GM19452 (cell line): ENCODE measurements around the gene FCSK.
"Not testable (repeated sequence)": the region's sequence is repeated elsewhere in the genome, so short reads cannot be mapped to it uniquely, and the experiment has no call there.

Experiments used
- ATAC-seq: cut with Tn5 transposase; IDR thresholded peaks from one replicate; pipeline ENCODE4 v1.9.1; 2021; ENCODE audit not compliant: unreplicated experiment

FCSK gene

DNA sequence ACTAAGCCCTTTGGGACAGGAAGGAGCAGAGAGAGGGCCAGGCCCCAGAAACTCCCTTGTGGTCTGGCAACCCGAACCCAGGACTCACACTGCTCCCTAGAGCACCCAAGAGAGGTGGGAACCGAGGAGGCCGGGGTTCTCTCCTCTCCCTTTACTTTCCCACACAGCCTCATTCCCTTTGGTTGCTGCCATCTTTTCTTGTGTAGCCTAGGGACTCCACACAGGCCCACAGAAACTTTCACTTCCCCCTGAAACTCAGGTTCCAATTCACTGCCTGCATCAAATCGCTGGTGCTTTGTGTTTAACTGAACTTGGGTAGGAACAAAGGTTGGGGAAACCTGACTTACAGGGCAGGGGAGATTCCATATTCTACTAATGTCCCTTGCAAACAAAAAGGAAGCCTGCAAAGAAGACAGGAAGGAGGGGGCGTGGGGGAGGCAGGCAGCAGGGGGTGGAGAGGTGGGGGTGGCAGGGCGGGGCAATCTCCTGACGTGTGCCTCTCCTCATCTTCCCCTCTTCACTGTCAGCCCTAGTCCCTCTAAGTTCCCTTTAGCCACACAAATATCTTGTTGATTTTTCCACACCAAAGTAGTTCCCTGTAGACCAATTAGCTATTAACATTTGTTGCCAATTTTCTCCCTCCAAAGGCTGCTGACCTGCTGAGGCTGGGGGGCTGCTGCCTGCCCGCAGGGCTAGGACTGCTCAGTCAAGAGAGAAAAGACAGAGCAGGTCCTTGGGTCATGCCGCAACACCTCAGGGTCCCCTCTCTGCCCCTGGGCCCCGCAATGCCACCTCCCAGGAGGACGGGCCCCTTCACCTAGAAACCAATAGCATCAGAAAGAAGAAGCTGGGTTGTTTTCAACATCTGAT is 23.5 kb upstream of the FCSK start:
- ATAC-seq: peak; percentile 43

DNA sequence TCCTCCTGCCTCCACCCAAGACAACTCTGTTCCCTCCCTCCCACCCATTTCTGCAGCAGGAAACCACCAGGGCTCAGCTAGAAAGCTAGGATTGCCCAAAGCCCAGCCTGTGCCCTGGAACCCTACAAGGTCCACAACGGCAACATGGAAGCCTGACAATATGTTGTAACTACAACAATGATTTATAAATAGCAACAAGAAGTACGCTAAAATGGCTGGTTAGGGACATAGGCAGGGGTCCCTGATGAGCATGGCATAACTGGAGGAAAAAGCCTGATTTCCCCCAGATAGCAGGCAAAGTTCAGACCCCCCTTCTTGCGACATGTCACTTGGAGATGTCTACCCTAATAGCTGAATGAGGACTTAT is 22.1 kb upstream of the FCSK start:
- no peak for ATAC-seq

DNA sequence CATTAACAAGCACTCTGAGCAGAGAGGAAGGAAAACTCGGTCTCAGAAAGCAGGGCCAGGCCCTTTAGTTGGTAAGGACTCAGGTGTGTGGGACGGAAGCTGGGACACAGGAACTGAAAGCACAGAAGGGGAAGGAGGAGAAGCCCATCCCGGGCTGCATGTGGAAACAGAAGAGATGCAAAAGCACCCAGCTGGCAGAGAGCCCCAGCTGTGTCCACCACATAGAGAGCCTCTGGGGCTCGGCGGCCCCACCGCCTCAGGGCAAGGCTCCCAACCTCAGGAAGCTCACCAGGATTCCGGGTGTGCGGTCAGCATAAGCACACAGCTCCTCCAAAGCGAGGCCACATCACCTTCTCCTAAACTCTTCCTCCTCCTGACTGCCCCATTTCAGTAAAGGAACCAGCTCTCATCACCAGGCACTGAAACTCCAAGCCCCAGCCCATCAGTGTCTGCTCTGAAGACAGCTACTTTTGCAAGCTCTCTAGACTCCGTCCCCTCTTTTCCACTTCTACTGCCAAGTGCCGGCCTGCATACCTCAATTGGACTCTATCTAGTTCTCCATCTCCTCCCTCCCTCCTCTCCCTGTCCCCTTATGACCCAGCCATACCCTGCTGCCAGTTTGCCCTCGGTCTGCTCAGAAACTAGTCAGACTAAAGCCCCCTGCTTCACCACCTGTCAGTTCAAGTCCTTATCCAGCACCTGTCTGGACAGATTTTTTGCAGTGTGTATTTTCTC is 21.5 kb upstream of the FCSK start:
- peak; percentile 14 for ATAC-seq

DNA sequence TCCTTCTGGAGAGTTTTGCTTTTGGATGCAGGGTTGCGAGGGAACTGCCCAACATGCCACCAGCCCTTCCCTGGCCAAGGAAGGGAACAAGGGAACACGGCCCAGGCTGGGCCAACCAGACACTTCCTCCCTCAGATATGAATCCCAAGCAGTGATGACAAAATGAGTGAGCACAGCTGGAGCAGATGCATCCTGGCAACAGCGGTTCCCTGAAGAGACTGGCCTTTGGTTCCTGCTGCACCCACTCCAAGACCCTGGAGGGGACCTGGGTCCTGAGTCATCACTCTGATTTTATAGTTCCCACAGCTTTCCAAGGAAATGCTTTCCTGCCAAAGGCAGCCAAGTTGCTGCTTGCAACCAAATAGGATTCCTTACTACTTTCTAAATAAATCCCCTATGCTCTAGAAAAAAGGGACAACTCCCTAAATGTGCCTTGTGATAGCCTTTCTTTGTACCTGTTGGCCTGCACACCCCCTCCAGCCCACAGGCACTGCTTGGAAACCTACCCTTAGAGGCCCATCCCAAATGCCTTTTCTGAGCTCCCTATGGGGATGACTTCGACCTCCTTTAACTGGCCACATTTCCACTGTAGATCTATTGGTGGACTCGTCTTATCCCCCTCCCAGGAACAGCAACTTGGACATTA is 20.8 kb upstream of the FCSK start:
- no peak for ATAC-seq

DNA sequence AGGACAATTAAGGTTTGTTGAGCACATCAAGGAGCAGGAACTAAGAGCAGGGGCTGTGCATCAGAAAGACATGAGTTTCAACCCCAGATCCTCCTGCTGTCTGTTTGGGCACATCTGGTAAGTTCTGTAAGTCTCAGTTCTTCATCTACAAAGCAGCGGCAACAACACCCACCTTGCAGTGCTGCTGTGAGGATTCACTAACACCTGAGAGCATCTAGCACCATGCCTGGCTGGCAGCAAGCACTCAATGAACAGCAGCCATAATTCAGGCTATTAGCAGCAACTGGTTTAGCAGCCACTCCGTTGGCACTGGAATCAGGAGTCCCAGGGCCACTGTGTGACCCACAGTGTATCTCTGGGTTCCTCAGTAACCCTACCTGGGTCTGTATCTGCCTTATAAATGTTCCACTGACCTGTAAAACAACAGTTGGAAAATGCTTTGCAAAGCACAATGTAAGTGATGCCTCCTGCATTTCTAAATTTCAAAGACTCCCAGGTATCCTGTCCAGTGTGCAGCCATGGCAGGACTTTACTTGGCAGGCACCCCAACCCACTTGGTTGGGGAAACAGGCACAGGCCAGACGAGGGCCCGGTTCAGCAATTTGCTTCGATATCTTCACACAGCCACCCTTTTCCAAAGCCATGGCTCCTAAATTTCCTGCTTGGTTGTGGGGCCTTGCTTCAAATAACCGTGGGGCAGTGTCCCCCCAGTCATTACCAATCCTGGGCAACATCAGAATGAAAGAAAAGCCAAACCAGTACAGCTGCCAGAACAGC is 19.7 kb upstream of the FCSK start:
- no peak for ATAC-seq

DNA sequence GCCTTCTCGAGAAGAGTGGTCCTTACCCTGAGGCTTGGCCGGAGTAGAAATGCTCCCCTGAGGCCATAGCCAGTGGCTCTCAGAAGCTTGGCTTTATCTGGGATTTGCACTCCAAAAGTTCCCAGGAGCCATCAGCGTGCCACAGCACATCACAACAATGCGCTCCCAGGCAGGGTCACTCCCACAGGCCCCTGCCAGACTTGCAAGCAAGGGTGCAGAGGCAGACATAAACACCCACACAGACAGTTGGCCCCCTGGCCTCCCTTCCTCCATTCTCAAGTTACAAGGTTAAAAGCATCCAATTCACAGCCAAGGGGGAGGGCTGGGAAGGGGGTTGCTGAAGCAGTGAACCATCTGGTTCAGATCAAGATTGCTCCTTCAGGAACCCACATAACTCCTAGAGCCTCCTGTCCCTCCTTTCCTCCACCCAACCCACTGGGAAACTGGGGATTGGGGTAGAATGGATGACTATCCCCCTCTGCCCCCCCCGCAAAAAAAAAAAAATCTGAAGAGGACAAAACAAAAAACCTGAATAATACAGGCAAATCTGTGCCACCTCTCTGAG is 17.3 kb upstream of the FCSK start:
- ATAC-seq: no peak

DNA sequence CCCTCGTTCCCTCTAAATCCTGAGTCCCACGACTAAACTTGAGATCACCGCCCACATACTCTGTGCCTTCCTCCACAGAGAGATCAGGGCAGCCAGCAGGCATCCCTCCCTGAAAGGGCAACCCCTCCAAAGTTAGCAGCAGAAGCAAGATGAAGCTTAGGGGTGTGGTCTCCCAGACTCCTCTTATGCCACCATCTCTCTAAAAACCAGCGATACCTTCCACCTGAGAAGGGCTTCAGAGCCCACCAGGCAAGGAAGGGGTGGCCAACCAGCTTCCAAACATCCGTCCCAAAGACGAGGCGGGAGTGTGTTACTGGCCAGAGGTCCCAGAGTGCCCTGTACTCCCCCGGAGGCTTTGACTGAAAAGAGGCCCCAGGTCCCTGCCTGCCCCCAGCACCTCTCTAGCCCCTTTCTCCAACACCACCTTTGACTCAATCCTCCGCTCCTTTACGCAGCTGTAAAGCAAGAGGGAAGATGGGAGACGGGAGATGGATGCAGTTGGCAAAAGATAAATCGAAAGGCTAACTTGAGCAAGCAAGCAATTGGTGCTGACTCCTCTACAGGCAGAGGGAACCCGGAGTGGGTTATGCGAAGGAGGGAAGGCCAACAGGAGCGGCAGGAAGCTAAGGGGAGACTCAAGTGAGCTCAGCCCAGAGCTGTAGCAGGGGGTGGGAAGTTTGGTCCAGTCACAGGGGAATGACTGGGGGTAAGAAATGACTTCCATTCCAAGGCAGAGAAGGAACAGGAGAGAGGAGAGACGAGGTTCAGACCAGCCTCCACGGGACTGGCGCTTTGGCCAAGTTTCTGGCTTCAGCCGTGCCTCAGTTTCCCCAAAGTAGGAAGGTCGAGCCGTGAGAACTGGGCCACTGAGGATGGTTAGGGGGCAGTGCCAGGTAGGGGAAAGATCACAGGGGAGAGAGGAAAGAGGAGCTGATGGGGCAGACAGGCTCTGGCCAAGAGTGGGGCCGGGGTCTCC is 16.5 kb upstream of the FCSK start:
- no peak for ATAC-seq

DNA sequence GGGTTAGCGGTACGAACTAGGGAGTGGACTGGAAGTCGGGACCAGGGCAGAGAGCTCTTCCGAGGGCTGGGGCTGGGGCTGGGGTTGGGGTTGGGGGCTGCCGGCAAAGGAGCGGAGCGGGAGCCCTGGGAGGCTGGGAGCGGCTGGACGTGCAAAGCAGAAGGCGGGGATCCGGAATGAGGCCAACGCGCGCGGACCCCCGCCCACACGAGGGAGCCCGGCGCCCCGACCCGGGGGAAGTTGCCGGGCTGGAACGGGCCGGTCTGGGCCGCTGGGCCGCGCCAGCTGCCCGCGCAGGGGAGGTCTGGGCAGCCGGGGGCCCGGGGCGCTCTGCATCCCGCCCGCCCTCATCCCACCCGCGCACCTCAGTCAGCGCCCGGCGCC is 15.8 kb upstream of the FCSK start:
- ATAC-seq: no peak

DNA sequence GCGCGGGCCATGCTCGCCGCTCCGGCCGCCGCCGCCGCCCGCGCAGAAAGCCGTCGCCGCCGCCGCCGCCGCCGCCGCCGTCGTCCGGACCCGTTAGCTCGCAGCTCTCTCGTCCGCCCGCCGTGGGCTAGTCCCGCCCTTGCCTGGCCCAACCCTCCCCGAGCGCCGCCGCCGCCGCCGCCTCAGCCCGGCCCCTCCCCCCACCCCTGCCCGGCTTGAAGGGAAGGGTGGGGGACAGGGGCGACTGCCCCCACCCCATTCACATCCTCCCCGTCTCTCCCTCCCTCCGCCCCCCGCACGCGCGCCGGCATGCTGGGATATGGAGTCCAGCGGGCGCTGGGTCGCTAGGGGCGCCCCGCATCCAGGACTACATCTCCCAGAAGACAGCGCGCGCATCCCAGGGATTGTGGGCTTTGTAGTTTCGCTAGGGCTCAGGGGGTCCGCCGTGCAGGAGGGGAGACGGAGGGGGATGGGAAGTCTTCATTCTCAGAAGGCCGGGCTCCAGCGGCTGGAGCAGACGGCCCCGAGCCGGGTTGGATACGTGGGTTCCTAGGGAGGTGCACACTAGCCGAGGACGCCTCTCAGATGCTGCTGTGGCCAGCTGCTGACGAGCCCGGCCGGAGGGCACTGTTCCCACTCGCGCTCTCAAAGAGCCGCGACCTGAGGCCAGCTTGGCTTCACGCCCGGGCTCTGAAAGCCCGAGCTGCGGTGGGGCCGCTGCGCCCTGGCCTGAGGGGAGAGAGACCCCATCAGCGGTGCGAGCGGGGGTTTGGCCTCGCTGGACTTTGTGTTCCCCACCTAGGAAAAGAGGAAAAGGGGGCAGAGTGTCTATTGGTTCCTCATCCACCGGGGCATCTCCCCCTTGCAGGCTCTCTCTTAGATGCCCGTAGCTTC is 15.2 kb upstream of the FCSK start, which contains the start of gene ST3GAL2:
ST3GAL2 (minus strand) TSS at position 132 of the 894 bp plus-strand sequence. CDS start 40,570 bp downstream, outside the sequence.
- ATAC-seq: peak; percentile 83

DNA sequence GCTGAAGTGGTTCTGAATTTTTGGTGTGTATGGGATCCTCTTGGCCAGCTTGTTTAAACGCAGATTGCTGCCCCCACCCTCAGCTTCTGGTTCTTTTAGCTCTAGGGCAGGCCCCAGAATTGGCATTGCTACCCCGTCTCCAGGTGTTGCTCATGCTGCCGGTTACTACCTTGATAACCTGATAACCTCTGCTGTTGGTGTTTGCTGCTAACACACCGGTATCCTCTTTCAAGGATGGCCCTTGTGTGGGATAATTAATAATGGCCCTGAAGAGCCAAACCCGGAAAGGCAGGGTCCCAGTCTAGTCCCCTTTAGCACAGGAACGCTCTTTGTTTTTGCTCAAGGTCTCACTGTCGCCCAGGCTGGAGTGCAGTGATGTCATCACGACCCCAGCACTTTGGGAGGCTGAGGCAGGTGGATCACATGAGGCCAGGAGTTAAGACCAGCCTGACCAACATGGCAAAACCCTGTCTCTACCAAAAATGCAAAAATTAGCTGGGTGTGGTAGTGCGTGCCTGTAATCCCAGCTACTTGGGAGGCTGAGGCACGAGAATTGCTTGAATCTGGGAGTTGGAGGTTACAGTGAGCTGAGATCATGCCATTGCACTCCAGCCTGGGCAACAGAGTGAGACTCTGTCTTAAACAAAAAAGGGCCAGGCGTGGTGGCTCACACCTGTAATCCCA is 14.2 kb upstream of the FCSK start:
- ATAC-seq: no peak

DNA sequence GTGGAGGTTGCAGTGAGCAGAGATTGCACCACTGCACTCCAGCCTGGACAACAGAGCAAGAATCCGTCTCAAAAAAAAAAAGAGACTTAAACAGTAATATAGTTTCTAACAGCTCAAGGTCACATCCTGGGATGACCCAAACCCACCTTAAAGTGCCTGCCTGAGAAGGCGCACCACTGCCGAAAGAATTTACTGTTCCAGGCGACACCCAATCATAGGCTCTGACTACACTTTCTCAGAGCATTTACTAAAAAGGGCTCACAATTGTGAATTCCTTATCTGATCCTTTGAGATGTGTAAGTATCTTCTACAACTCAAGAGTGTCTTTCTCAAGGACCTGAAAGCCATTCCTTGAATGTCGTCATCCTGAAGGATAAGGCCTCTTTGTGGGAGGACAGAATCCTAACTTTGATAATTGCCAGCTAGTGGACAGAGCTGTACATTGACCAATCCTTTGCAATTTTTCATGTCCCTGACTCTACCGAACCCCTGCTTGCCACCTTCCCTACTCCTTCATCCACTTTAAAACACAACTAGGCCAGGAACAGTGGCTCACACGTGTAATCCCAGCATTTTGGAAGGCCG is 12.9 kb upstream of the FCSK start:
- no peak for ATAC-seq

DNA sequence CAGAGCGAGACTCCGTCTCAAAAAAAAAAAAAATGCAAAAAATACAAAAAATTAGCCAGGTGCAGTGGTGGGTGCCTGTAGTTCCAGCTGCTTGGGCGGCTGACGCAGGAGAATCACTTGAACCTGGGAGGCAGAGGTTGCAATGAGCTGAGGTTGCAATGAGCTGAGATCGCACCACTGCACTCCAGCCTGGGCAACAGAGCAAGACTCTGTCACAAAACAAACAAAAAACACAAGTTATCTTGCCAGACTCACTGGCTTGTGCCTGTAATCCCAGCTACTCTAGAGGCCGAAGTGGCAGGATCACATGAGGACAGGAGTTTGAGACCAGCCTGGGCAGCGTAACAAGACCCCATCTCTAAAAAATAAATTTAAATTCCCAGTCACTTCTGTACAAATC is 12.1 kb upstream of the FCSK start:
- ATAC-seq: no peak

DNA sequence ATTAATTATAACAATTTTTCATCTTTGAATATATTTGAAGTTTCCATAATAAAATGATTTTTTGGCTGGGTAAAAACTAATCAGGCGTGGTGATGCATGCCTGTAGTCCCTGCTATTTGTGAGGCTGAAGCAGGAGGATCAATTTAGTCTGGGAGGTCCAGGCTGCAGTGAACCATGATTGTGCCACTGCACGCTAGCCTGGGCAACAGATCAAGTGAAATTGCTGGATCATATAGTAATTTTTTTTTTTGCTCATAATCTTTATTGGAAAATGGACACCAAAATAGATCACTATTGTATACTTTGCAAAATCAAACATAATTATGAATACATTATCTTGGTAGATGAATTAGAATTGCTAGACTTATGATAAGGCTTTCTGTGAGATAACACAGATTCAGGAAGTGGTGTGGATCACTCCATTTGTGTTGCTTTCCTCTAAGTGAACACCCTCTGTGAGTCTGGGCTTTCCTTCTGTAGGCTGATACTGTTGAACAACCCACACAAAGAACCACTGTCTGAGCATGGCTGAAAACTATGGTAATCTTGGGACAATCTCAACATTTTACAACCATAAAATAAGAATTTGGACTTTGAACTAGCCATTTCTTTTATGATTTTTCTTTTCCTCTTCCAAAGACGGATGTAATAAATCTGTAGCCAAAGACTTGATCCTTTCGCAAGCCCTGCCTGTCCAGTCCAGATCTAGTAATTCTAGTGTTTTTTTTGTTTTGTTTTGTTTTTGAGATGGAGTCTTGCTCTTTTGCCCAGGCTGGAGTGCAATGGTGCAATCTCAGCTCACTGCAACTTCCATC is 9.9 kb upstream of the FCSK start:
- ATAC-seq: no peak

DNA sequence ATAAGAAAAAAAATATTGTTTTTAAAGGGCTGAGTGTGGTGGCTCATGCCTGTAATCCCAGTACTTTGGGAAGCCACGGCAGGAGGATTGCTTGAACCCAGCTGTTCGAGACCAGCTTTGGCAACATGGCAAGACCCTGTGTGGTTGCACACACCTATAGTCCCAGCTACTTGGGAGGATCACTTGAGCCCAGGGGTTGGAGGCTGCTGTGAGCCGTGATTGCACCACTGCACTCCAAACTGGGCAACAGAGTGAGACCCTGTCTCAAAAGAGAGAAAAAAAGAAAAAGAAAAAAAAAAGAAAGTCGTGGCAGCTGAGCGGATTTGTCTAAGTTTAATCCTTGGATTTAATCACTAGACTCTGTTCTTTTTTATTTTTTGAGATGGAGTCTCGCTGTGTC is 6.3 kb upstream of the FCSK start:
- ATAC-seq: no peak

DNA sequence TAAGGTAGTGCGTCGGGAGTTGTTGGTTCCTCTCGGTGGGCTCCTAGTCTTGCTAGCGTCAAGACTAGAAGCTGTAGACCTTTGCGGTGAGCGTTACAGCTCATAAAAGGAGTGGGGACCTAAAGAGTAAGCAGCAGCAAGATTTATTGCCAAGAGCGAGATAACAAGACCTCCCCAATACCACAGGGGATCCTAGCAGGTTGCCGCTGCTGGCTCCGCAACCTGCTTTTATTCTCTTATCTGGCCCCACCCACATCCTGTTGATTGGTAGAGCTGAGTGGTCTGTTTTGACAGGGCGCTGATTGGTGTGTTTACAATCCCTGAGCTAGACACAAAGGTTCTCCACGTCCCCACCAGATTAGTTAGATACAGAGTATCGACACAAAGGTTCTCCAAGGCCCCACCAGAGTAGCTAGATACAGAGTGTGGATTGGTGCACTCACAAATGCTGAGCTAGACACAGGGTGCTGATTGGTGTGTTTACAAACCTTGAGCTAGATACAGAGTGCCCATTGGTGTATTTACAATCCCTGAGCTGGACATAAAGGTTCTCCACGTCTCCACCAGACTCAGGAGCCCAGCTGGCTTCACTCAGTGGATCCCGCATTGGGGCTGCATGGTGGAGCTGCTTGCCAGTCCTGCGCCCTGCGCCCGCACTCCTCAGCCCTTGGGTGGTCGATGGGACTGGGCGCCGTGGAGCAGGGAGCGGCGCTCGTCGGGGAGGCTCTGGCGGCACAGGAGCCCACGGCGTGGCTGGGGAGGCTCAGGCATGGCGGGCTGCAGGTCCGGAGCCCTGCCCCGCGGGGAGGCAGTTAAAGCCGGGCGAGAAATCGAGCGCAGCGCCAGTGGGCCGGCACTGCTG is 4.0 kb upstream of the FCSK start:
- not testable (repeated sequence) for ATAC-seq

DNA sequence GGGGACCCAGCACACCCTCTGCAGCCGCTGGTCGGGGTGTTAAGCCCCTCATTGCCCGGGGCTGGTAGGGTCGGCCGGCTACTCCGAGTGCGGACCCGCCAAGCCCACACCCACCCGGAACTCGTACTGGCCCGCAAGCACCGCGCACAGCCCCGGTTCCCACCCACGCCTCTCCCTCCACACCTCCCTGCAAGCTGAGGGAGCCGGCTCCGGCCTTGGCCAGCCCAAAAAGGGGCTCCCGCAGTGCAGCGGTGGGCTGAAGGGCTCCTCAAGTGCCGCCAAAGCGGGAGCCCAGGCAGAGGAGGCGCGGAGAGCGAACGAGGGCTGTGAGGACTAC is 3.4 kb upstream of the FCSK start:
- ATAC-seq: not testable (repeated sequence)
